GM18517 (cell line): Measurements from ENCODE around the gene FAM153A.
"Not testable (repeated sequence)": the region's sequence is repeated elsewhere in the genome, so short reads cannot be mapped to it uniquely, and the experiment has no call there.

Experiments
- ATAC-seq: cut with Tn5 transposase; IDR thresholded peaks from one replicate; pipeline ENCODE4 v1.9.1; 2021; ENCODE audit warnings: mild to moderate bottlenecking, moderate library complexity; ENCODE audit not compliant: unreplicated experiment

The FAM153A gene

DNA sequence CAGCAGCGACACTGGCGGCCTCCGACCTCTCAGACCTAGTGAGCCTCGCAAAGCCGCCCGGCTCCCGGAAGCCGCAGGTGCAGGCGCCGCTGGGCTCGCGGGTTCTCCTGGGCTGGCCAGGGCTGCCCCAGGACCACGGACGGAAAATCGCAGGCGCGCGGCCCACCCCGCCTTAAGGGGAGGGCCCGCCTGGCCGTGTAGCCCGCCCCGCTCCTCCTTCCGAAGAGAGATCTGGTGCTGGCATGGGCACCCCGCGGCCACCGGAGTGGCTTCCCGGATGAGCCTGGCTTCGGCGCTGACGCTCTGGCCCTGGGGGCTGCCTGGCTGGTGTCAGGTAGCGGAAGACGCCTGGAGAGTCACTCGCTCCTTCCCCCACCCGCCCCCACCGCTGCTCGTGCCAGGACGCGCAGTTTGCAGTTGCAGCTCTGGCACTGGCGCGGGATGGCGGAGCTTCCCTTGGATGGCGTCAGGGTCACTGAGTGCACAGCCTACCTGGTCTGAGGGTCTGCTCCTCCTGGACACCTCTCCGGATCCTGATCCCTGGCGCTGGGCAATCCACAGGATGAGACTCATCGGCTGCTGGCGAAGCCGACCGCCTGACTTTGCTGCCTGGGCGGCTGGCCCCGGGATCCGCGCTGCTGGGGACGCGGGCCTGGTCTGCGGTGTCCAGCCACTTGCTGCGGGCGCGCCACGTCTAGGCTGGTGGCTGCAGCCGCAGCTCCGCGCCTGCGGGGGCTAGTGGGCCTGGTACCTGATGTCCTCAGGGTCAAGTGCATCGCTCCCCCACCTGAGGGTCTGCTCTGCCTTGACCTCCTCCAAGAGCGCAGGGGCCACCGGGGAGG, at the start of gene FAM153A:
TSS of gene FAM153A (minus strand) at position 108 of the 842 bp plus-strand sequence.
- ATAC-seq = not testable (repeated sequence)

GRCh38 chr5:177832287-177832686, 49.6 kb upstream of the FAM153A start:
- ATAC-seq = not testable (repeated sequence)

DNA sequence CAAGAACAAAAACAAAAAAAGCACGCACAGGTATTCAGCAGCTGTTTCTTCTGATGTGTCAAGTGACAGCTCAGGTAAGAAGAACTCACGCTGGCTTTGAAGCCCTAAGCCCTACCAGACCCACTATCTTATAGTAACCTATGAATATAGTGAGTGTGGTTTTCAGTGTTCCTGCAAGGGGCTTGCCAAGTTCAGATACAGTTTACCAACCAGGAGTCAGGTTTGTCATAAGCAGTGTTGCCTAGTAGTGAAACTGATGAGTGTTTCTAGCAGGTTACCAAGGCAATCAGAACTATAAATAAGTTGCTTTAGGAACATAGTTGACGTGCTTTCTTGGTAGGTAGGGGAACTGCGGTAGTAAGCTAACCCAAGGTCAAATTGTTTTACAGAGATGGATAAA, 43.4 kb upstream of the FAM153A start:
- ATAC-seq = not testable (repeated sequence)

- not testable (repeated sequence) for ATAC-seq
Measured at GRCh38 chr5:177824776-177825175, 42.1 kb upstream of the FAM153A start.

DNA sequence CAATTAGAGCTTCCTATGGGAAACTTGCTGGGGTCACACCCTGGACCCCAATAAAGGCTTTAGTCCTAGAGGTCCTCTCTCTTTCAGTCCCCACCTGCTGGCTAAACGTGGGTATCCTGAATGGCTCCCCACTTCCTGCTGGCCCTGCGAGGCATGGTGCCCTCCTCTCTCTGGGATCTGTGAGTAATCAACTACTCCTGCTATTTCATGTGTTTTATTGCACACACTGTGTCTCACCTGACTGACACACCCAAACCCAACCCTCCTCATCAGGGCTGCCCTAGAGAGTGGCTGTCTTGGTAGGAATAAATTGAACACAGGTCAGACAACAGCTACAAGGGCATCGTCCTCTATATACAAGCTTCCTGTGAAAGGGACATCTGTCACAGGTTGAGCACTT, 39.8 kb upstream of the FAM153A start:
- ATAC-seq = not testable (repeated sequence)

GRCh38 chr5:177819664-177820063, 37.0 kb upstream of the FAM153A start:
- ATAC-seq = not testable (repeated sequence)

GRCh38 chr5:177812814-177813425, 30.2 kb upstream of the FAM153A start:
- not testable (repeated sequence) for ATAC-seq

- ATAC-seq = not testable (repeated sequence)
Measured at GRCh38 chr5:177812160-177812743, 29.6 kb upstream of the FAM153A start.

DNA sequence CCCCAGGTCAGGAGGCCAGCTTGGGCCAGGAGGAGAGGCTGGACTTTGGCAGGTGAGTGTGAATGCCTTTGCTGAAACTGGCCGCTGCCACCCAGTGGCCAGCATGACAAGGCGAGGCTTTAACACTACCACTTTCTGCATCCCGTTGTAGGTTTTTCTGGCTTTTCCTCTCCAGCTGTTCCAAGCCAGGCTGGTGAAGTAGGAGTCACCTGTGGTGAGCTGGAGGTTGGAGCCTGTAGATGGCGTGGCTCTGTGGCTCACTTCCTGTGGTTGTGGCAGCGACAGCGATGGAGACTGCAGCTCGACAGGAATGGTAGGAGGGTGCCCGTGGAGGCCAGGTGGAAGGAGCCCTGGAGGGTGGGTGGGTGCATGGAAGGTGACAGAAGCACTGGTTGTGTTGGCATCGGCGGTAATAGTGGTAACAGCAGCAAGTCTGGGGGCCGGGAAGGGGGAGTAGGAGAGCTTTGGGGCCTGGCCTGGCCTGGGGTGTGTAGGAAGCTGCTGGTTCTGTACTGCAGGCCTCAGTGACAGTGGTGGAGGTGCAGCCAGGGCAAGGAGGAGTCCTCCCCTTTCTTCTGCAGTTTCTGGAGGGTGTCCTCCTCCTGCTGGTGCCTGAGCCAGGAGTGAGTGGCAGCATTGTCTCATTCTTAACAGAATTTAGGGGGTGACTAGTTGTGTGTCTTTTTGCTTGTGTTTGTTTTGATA, 26.7 kb upstream of the FAM153A start:
- ATAC-seq = not testable (repeated sequence)

DNA sequence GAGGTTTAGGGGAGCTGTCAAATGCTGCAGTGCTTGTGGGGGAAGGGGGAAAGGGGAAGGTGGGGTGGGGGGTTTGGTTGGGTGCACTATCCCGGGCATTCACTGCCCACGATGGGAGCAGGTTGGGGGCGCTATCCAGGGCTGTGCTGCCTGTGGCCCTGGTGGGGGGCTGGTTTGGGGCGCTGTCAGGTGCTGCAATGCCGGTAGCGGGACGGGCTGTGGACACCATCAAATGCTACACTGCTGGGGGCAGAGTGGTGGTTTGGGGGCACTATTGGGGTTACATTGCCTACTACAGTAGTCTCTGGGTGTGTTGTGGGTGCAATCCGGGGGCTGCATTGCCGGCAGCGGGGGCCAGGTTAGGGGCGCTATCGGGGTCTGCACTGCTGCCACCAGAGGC, 25.7 kb upstream of the FAM153A start:
- not testable (repeated sequence) for ATAC-seq

DNA sequence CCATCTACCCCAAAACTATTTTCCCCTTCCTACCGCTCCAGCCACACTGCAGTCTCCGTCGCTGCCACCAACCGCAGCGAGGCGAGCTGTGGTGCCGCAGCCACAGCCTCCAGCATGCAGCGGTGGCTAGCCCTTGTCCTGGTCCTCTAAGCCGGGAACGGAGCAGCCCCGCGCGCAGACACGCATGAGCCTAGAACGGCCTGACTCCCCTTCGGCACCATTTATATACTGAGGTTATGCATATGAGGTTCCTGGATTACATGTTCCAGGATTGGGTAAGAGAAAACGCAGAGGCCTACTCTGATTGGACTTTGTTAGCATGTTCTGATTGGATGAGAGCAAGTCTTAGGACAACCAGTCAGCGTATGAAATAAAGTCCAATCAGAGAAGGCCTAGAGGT, 24.6 kb upstream of the FAM153A start:
- not testable (repeated sequence) for ATAC-seq

GRCh38 chr5:177801427-177801826, 18.7 kb upstream of the FAM153A start:
- ATAC-seq = not testable (repeated sequence)

DNA sequence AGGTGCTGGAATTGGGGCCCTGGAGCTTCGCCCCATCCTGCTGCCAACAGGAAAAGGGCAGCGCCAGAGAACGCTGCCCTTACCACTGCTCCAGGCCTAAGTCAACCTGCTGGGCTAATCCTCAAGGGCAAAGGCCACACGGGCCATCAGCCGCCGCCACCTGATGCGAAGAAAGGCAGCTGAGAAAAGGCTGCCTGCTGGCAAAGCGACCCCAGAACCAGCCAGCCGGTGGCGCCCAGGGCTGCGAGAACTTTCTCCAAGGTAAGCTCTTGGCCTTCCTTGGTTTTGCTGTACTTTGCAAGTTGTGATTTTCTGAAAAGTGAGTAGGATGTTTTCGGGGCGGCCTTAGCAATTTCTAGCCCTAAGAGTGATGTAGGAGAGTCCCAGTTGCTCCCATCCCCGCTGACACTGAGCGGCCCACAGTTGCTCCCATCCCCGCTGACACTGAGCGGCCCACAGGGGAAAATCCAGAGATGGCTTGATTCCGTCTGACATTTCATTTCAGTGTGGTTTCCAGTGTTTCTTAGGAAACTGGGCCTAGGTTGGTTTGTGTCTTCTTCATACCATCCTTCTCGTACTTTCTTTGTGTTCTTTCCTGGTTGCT, 15.6 kb upstream of the FAM153A start:
- not testable (repeated sequence) for ATAC-seq

DNA sequence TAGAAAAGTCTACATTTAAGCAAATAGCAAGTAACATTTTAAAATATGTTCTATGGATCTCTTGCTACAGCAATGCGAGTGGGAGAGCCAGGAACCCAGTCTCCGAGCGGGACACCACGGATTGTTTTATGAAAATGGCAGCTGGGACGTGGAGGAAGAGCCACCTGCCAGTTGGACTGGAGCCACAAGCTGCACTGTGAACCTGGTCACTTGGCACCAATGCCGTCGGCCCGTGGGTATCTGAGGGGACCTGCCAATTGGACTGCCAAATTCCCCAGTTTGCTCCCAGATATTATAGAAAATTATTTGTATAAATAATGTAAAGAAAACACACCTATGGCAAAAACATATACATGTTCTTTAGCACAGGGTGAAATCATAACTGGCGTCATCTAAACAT, 10.6 kb upstream of the FAM153A start:
- ATAC-seq = not testable (repeated sequence)

GRCh38 chr5:177791649-177792048, 8.9 kb upstream of the FAM153A start:
- ATAC-seq = not testable (repeated sequence)

- not testable (repeated sequence) for ATAC-seq
Measured at GRCh38 chr5:177782169-177782568, 530 bp downstream of the FAM153A start.

- ATAC-seq = not testable (repeated sequence)
Measured at GRCh38 chr5:177771206-177771605, 11.5 kb downstream of the FAM153A start.

- ATAC-seq = not testable (repeated sequence)
Measured at GRCh38 chr5:177770646-177771045, 12.1 kb downstream of the FAM153A start.

DNA sequence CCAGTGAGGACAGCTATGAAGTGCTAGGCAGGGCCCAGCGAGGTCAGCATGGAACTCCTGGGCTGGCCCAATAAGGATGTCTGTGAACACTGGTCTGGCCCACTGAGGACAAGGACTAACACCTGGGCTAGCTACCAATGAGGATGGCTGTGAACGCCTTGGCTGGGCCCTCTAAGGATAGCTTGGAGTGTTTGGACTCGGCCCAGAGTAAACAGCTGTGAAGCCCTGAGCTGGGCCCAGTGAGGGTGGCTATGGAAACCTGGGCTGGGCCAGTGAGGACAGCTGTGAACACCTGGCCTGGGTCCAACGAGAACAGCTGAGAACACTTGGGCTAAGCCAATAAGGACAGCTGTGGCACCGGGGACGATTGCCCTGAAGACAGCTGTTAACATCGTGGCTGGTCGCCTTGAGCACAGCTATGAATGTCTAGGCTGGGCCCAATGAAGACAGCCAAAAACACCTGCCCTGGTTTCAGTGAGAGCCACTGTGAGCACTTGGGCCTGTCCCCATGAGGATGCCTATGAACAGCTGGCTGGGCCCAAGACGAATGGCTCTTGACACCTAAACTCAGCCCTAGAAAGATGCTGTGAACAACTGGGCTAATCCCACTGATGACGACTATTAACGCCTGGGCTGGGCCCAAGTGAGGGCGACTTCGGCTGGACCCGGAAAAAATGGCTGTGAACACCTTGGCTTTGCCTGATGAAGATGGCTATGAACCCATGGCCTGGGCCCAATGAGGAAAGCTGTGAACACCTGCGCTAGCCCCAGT, 18.8 kb downstream of the FAM153A start:
- ATAC-seq = not testable (repeated sequence)

DNA sequence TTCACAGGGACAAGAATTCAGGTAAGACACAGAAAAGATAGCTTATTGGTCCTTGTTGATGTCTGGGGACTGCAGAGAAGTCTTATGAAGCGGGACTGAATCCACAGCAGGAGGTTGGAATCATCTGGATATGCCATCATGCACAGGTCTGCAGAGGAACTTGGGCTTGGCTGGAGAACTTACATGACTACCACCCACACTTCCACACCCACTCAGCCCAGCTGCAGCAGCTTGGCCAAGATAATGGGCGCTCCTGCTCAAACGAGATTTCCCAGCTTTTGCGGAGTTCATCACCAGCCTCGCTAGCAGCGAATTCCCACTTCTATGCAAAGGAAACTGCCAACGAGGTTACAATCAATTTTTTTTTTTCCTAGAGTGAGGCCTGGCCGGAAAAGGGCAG, 21.7 kb downstream of the FAM153A start:
- not testable (repeated sequence) for ATAC-seq
